Panc1 (cell line): Measurements from ENCODE around the gene PRKCA. TPM values are rescaled to one million over a fixed set of nuclear protein-coding genes. Genes with fewer than 3 reads are reported as not detected.

Source experiments
- ATAC-seq: fragments of 200-7000 bp; cut with Tn5 transposase; 2 replicates; pipeline ENCODE4 v1.9.1; 2020; ENCODE audit warnings: mild to moderate bottlenecking, moderate library complexity
- BruUV-seq: library from RNA; stranded (reverse); fragments of 400-500 nt; replicated peaks from 2 replicates; lab custom pipeline; 2021; lab: Mats Ljungman, UMichigan
- CTCF ChIA-PET: fragments of 300-600 bp; sonication (Branson Sonifier 250); formaldehyde crosslinking; loops from one replicate; lab custom pipeline; 2022; ENCODE audit warnings: antibody characterized with exemption; lab: Charles Lee
- POLR2A ChIA-PET: fragments of 300-600 bp; sonication (Branson Sonifier 250); formaldehyde crosslinking; loops from one replicate; lab custom pipeline; 2022; ENCODE audit warnings: antibody characterized with exemption; lab: Charles Lee
- DNase-seq: peaks from one replicate; pipeline ENCODE4 v3.0.0-alpha.2; 2010; ENCODE audit warnings: low read depth, low spot score
- H3K27ac ChIP-seq: 2 replicates; pipeline ENCODE4 v1.5.1; 2011; ENCODE audit warnings: mild to moderate bottlenecking, low read length, inconsistent platforms
- H3K27me3 ChIP-seq: fragments of 200-500 bp; sonication (Bioruptor generic); 2 replicates; pipeline ENCODE4 v1.6.0; 2014; ENCODE audit warnings: low read length, inconsistent platforms; ENCODE audit not compliant: control insufficient read depth, insufficient read depth
- H3K36me3 ChIP-seq: fragments of 200-500 bp; sonication (Bioruptor generic); 2 replicates; pipeline ENCODE4 v1.5.1; 2014; ENCODE audit warnings: inconsistent platforms, mild to moderate bottlenecking, low read length, moderate library complexity; ENCODE audit not compliant: control insufficient read depth, insufficient read depth
- H3K4me1 ChIP-seq: 2 replicates; pipeline ENCODE4 v1.5.1; 2011; ENCODE audit warnings: inconsistent platforms, mild to moderate bottlenecking, low read length, moderate library complexity; ENCODE audit not compliant: control insufficient read depth, insufficient read depth
- H3K4me3 ChIP-seq, 2 experiments: 2 replicates each; pipeline ENCODE4 v1.5.1; 2011 to 2012; ENCODE audit warnings: low read depth in 2 of 2, low read length in 2 of 2, mild to moderate bottlenecking in 2 of 2, inconsistent platforms in 1 of 2, moderate library complexity in 1 of 2
- H3K9me3 ChIP-seq: fragments of 200-500 bp; sonication (Bioruptor generic); 2 replicates; pipeline ENCODE4 v1.5.1; 2014; ENCODE audit warnings: low read depth, mild to moderate bottlenecking, inconsistent platforms, low read length, moderate library complexity; ENCODE audit not compliant: control insufficient read depth, insufficient read depth
- CTCF ChIP-seq: fragments of 450-650 bp; IDR thresholded peaks from 2 replicates; pipeline ENCODE4 v1.5.1; 2017; ENCODE audit warnings: mild to moderate bottlenecking
- POLR2AphosphoS5 ChIP-seq: IDR thresholded peaks from 2 replicates; pipeline ENCODE4 v1.6.1; 2012; ENCODE audit warnings: mild to moderate bottlenecking, low read depth, low read length, moderate library complexity
- REST ChIP-seq, 2 experiments: IDR thresholded peaks; 2 replicates each; pipeline ENCODE4 v1.6.1; 2011 to 2012; ENCODE audit warnings: low read depth in 2 of 2, control low read depth in 1 of 2, low read length in 1 of 2, mild to moderate bottlenecking in 1 of 2, moderate library complexity in 1 of 2; ENCODE audit not compliant: insufficient read depth in 1 of 2
- SIN3A ChIP-seq: IDR thresholded peaks from 2 replicates; pipeline ENCODE4 v1.6.1; 2012; ENCODE audit warnings: low read depth, mild to moderate bottlenecking, low read length, moderate library complexity, borderline replicate concordance; ENCODE audit not compliant: insufficient read depth
- TCF7L2 ChIP-seq: IDR thresholded peaks from 2 replicates; pipeline ENCODE4 v1.6.1; 2011; ENCODE audit warnings: mild to moderate bottlenecking, low read depth, low read length, inconsistent platforms
- in situ Hi-C: cut with HindIII; loops from 2 replicates; pipeline ENCODE4 v1.10.0; 2016; ENCODE audit warnings: low sequenced_read_pairs, low pct_unique_long_range_greater_than_20kb
- intact Hi-C: fragments of 100-400 bp; cut with micrococcal nuclease; formaldehyde crosslinking; loops from one replicate; pipeline ENCODE4 v1.10.0; 2022; ENCODE audit not compliant: unreplicated experiment
- total RNA-seq: library from RNA; stranded (reverse); gene quantifications from one replicate; pipeline ENCODE4 v1.2.1, GENCODE V29; 2021; ENCODE audit not compliant: unreplicated experiment

The PRKCA gene
- total RNA-seq, 1 experiment from 2014 or later, result 53.0 TPM

GRCh38 chr17:66689221-66689620 lies 386.8 kb downstream of the PRKCA start:
- Histone ChIP-seq H3K9me3 (no peaks in the 10 kb centered on the region), H3K4me1 (peaks cover 24% of the 10 kb centered on the region), H3K4me3 (no peak overlapping the region), H3K27me3 (no peaks in the 10 kb centered on the region), H3K27ac (no peak overlapping the region), H3K36me3 (no peaks in the 10 kb centered on the region; the same call in 1 of the 2 replicates)
- TF ChIP-seq POLR2AphosphoS5 (no peak), CTCF (no peak), REST (IDR thresholded peaks at IDR 0.05; ENCODE audit: insufficient read depth in 1 of 2, low read depth in 2 of 2, low read length in 1 of 2) (no peak), SIN3A (no peak), TCF7L2 (no peak)
- no TSS peak for BruUV-seq
- CTCF ChIA-PET, result no interaction called here
- DNase-seq (no peak), ATAC-seq (no peak)
- in situ Hi-C loops, result no loop called here
- intact Hi-C loops, result no loop called here
- POLR2A ChIA-PET, result no interaction called here

- DNase-seq (no peak), ATAC-seq (no peak)
- TF ChIP-seq TCF7L2 (no peak), POLR2AphosphoS5 (no peak), REST (IDR thresholded peaks at IDR 0.05; ENCODE audit: insufficient read depth in 1 of 2, low read depth in 2 of 2, low read length in 1 of 2) (no peak)
- CTCF ChIA-PET, result interaction anchor here (0.7 kb wide), 1 partner anchor 214 kb away, joined by 3 read pairs; no protein-coding TSS in a partner anchor
- in situ Hi-C loops (no loop called here), intact Hi-C loops (no loop called here)
- H3K4me1 ChIP-seq, result peaks cover 24% of the 10 kb centered on the region
- no TSS peak for BruUV-seq
- H3K27ac ChIP-seq, result no peak overlapping the region; the same call in 1 of the 2 replicates
- H3K36me3 ChIP-seq, result no peaks in the 10 kb centered on the region; the same call in 1 of the 2 replicates
- POLR2A ChIA-PET, result interaction anchor here (0.7 kb wide), 1 partner anchor 278 kb away, joined by 6 read pairs; no protein-coding TSS in a partner anchor
- no peaks in the 10 kb centered on the region for H3K9me3 ChIP-seq
- H3K4me3 ChIP-seq, result no peak overlapping the region
- H3K27me3 ChIP-seq, result no peaks in the 10 kb centered on the region
Measured at GRCh38 chr17:66690166-66690565, 387.8 kb downstream of the PRKCA start.
